ENCODE measurements around the gene AFMID.
A peak's percentile ranks its signal among the peaks of the same experiment; 100 is the strongest.

Gene AFMID

DNA sequence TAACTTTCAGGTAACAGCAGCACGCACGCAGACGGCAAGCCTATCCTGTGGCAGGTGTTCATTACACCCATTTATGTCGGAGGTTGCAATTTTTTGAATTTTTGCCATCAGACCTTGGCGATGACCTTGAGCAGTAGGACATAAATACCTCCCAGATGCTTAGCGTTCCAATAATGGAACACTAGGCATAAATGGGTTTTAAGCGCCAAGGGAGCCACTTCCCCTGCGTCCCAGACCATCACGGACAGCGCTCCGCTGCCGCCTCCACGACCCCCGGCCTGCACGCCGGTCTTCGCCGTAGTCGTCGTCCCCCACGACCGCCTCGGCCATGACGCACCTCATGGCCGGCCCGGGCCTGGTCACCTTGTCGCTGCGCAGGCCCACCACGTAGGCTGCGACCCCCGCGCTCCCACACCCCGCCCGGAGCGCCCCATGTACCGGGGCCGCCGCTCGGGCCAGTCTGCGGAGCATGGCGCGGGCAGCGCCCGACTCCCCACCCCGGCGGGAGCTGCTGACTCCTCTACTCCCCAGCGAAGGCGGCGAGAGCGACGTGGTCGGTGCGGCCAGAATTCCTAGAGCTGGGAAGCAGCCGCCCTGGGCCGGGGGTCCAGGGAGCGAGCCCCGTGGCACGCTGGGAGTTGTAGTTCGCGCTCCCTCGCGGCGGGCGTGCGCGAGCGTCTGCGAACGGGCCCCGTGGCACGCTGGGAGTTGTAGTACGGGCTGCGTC lies 66.9 kb downstream of the AFMID start:
- H3K27ac ChIP-seq (ENCODE audit: low read length): peak overlapping the region; percentile 71
- no peaks in the 10 kb centered on the region; the same call in 1 of the 2 replicates for H4K20me1 ChIP-seq (ENCODE audit: insufficient read depth, low read length)
- H3K9ac ChIP-seq (ENCODE audit: low read depth, low read length): peak overlapping the region; percentile 72
- H3K79me2 ChIP-seq (ENCODE audit: insufficient read depth, low read length): peaks cover 4% of the 10 kb centered on the region
- H3K4me3 ChIP-seq (ENCODE audit: low read depth in 1 of 2, low read length in 2 of 2): peak overlapping the region; percentile 38 to 84
- H3K4me1 ChIP-seq (ENCODE audit: insufficient read depth, low read length): peaks cover 66% of the 10 kb centered on the region
- no peaks in the 10 kb centered on the region for H3K9me3 ChIP-seq (ENCODE audit: insufficient read depth, low read length, severe bottlenecking)
- no peaks in the 10 kb centered on the region; the same call in 1 of the 2 replicates for H3K36me3 ChIP-seq (ENCODE audit: insufficient read depth, low read length)
- peak overlapping the region; percentile 98 for H3K4me2 ChIP-seq (ENCODE audit: insufficient read depth, low read length)
- no peak for TF ChIP-seq EZH2 (IDR thresholded peaks at IDR 0.05; ENCODE audit: borderline replicate concordance, low read depth, low read length, severe bottlenecking)
- TF ChIP-seq, protein P1, sequence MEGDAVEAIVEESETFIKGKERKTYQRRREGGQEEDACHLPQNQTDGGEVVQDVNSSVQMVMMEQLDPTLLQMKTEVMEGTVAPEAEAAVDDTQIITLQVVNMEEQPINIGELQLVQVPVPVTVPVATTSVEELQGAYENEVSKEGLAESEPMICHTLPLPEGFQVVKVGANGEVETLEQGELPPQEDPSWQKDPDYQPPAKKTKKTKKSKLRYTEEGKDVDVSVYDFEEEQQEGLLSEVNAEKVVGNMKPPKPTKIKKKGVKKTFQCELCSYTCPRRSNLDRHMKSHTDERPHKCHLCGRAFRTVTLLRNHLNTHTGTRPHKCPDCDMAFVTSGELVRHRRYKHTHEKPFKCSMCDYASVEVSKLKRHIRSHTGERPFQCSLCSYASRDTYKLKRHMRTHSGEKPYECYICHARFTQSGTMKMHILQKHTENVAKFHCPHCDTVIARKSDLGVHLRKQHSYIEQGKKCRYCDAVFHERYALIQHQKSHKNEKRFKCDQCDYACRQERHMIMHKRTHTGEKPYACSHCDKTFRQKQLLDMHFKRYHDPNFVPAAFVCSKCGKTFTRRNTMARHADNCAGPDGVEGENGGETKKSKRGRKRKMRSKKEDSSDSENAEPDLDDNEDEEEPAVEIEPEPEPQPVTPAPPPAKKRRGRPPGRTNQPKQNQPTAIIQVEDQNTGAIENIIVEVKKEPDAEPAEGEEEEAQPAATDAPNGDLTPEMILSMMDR (IDR thresholded peaks at IDR 0.05; ENCODE audit: borderline replicate concordance, extremely low read depth, low read length, poor library complexity, severe bottlenecking): no peak
- peak; percentile 60 for ATAC-seq (ENCODE audit: insufficient read depth, low read depth)
- H2AFZ ChIP-seq (ENCODE audit: low read depth, low read length): peak overlapping the region; percentile 82
- H3K27me3 ChIP-seq (ENCODE audit: insufficient read depth, low read length, poor library complexity): no peaks in the 10 kb centered on the region
- peak; percentile 84 for DNase-seq

DNA sequence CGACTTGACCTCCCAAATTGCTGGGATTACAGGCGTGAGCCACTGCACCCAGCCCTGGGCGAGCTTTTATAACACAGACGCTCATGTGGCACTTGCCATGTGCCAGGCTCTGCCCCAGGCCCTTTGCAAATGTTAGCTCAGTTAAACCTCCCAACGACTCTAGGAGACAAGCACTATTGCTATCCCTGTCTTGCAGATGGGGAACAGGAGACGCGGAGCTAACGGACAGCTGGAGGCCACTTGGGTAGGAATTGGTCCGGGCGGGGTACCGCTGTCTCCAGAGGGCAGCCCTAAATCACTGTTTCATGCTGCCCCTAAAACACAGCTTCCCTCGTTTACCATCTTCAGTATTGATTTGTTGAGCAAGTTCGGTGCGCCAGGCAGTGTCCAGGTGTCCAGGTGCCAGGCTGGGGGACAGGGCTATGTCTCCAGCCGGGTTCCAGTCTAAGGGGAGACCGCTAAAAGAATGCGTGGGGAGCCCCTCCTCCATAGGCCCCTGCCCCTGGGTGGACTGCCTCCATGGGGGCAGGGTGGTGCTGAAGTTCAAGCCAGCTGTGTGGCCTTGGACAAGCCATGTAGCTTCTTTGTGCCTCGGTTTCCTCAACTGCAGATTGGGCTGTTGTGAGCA lies 68.0 kb downstream of the AFMID start:
- H3K36me3 ChIP-seq (ENCODE audit: insufficient read depth, low read length): no peaks in the 10 kb centered on the region; the same call in 1 of the 2 replicates
- H3K4me3 ChIP-seq (ENCODE audit: low read depth in 1 of 2, low read length in 2 of 2): no peak overlapping the region
- H3K27ac ChIP-seq (ENCODE audit: low read length): no peak overlapping the region
- H3K9me3 ChIP-seq (ENCODE audit: insufficient read depth, low read length, severe bottlenecking): no peaks in the 10 kb centered on the region
- no peaks in the 10 kb centered on the region for H3K27me3 ChIP-seq (ENCODE audit: insufficient read depth, low read length, poor library complexity)
- ATAC-seq (ENCODE audit: insufficient read depth, low read depth) (no peak), DNase-seq (no peak)
- peaks cover 4% of the 10 kb centered on the region for H3K79me2 ChIP-seq (ENCODE audit: insufficient read depth, low read length)
- no peak overlapping the region for H2AFZ ChIP-seq (ENCODE audit: low read depth, low read length)
- H4K20me1 ChIP-seq (ENCODE audit: insufficient read depth, low read length): no peaks in the 10 kb centered on the region; the same call in 1 of the 2 replicates
- H3K4me1 ChIP-seq (ENCODE audit: insufficient read depth, low read length): peaks cover 75% of the 10 kb centered on the region
- 0 out of 2 replicates have a peak overlapping the region, but pooled peaks have one; percentile 98 for H3K4me2 ChIP-seq (ENCODE audit: insufficient read depth, low read length)
- no peak overlapping the region for H3K9ac ChIP-seq (ENCODE audit: low read depth, low read length)
- TF ChIP-seq, protein P1 (IDR thresholded peaks at IDR 0.05; ENCODE audit: borderline replicate concordance, extremely low read depth, low read length, poor library complexity, severe bottlenecking): no peak
- no peak for TF ChIP-seq EZH2 (IDR thresholded peaks at IDR 0.05; ENCODE audit: borderline replicate concordance, low read depth, low read length, severe bottlenecking)

DNA sequence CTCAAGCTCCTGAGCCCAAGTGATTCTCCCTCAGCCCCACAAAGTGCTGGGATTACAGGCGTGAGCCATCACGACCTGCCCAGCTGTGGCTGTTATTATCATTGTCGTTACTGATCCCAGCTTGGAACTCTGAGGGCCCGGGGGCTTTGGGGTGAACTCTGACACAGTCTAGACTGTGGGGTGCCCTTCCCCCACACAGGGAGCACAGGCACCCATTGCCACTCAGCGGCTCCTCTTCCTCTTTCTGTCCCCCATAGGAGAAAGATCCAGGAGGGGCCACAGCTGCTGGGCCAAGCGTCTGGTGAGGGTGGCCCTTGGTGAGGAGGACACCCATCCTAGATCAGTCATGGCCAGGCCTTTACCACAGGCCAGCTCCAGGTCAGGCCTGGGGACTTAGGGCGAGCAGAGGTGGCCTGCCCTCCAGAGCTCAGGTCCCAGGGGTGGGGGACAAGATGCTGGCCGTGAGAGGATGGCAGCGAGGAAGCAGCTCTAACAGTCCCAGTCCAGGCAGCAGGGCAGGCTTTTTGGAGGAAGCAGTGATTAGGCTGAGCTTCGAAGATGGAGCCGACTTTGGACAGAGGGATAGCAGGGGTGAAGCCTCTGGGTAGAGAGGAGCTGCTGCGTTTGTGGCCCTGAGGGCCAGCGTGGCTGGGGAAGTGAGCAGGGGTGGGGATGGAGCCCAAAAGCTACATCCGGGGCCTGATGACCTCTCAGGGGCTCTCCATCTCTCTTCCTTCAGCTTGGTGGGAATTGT lies 69.0 kb downstream of the AFMID start:
- Histone ChIP-seq H3K27ac (ENCODE audit: low read length) (no peak overlapping the region), H3K4me3 (ENCODE audit: low read depth in 1 of 2, low read length in 2 of 2) (no peak overlapping the region), H3K79me2 (ENCODE audit: insufficient read depth, low read length) (peaks cover 4% of the 10 kb centered on the region), H3K36me3 (ENCODE audit: insufficient read depth, low read length) (no peaks in the 10 kb centered on the region; the same call in 1 of the 2 replicates), H3K4me1 (ENCODE audit: insufficient read depth, low read length) (peaks cover 68% of the 10 kb centered on the region), H3K9me3 (ENCODE audit: insufficient read depth, low read length, severe bottlenecking) (no peaks in the 10 kb centered on the region), H2AFZ (ENCODE audit: low read depth, low read length) (no peak overlapping the region), H3K9ac (ENCODE audit: low read depth, low read length) (no peak overlapping the region), H4K20me1 (ENCODE audit: insufficient read depth, low read length) (no peaks in the 10 kb centered on the region; the same call in 1 of the 2 replicates), H3K4me2 (ENCODE audit: insufficient read depth, low read length) (no peak overlapping the region), H3K27me3 (ENCODE audit: insufficient read depth, low read length, poor library complexity) (no peaks in the 10 kb centered on the region)
- ATAC-seq (ENCODE audit: insufficient read depth, low read depth) (no peak), DNase-seq (no peak)
- TF ChIP-seq, protein P1 (IDR thresholded peaks at IDR 0.05; ENCODE audit: borderline replicate concordance, extremely low read depth, low read length, poor library complexity, severe bottlenecking): no peak
- TF ChIP-seq EZH2 (IDR thresholded peaks at IDR 0.05; ENCODE audit: borderline replicate concordance, low read depth, low read length, severe bottlenecking): no peak
